ENCODE results near the gene TENM4. TPM values are rescaled to one million over a fixed set of nuclear protein-coding genes. Genes with fewer than 3 reads are reported as not detected.

TENM4 gene
- polyA plus RNA-seq, 3 donors, result 0.31 to 1.7 TPM; not detected in 1

DNA sequence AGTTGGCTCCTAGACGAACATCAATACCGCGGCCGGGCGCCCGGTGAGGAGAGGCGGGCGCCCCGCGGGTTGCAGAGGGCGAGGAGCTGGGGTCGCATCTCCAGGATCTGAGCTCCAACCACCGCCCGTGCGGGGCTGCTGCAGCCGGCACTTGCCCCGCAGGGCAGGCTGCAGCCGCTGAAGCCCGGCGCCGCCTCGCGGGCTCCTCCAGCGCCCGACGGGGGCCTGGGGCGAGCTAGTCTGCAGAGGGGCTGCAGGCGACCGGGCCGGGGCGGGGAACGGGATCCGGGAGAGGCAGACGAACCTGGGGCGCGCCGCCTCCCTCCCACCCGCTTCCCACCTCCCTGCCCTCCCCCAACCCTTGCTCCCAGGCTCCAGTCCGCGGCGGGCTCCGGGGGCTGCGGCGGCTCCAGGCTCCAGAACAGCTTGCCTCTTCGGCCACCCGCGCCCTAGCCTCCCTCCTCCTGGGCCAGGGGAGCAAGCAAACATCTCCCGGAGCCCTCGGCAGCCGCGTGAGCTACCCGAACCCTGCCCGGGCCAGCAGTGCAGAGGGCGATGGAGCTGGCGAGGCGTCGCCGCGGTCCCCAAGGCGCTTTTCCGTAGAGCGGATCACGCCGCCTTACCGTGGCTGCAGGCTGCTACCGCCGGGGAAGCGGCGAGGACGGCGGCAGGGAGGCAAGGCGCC is 802 bp downstream of the TENM4 start:
- Histone ChIP-seq H3K79me2 (ENCODE audit: insufficient read depth, low read length) (no peaks in the 10 kb centered on the region), H3K36me3 (replicated peaks in 1 of 2; ENCODE audit: control insufficient read depth in 1 of 2, insufficient read depth in 2 of 2, low read length in 2 of 2) (no peaks in the 10 kb centered on the region), H3K9ac (ENCODE audit: insufficient read depth, low read length, poor library complexity, severe bottlenecking) (peak overlapping the region; percentile 66), H3K27me3 (ENCODE audit: control insufficient read depth in 2 of 2, insufficient read depth in 2 of 2, low read length in 2 of 2) (peaks cover 69 to 93% of the 10 kb centered on the region in 2 donors), H3K9me3 (replicated peaks in 1 of 2; ENCODE audit: control insufficient read depth in 1 of 2, insufficient read depth in 1 of 2, low read length in 2 of 2) (peaks cover 4 to 49% of the 10 kb centered on the region in 2 donors), H3K27ac (ENCODE audit: low read depth in 1 of 2, low read length in 2 of 2) (peak overlapping the region in 1 of 2 donors; percentile 85), H3K4me3 (replicated peaks in 1 of 3; ENCODE audit: low read depth in 2 of 3, low read length in 3 of 3) (peak overlapping the region; percentile 35 to 75 (median 40)), H3K4me1 (ENCODE audit: control insufficient read depth in 1 of 2, insufficient read depth in 2 of 2, low read length in 2 of 2) (peaks cover 33 to 52% of the 10 kb centered on the region in 2 donors), H4K20me1 (ENCODE audit: insufficient read depth, low read length) (peaks cover 22% of the 10 kb centered on the region), H2AFZ (ENCODE audit: insufficient read depth, low read depth, low read length, poor library complexity, severe bottlenecking) (peak overlapping the region; percentile 74), H3K4me2 (replicated peaks; ENCODE audit: extremely low read depth, low read length, poor library complexity, severe bottlenecking) (peak overlapping the region; percentile 81)
- intact Hi-C loops (cut with micrococcal nuclease), result no loop called here
- 2% methylated on average over 72 of the region's 72 CpGs for WGBS (ENCODE audit: insufficient coverage)
- Mint-ChIP-seq H3K27ac (no peak overlapping the region), H3K27me3 (ENCODE audit: low read depth in 3 of 3) (peaks cover 71 to 95% (median 91%) of the 10 kb centered on the region in 3 donors), H3K4me1 (peaks cover 41% of the 10 kb centered on the region), H3K36me3 (peaks cover 10 to 11% of the 10 kb centered on the region in 2 donors), H3K9me3 (peaks cover 0 to 48% (median 38%) of the 10 kb centered on the region in 7 donors), H3K4me3 (peak overlapping the region; percentile 78 to 85)
- no peak for DNase-seq
- TF ChIP-seq CTCF (IDR thresholded peaks at IDR 0.05), result no peak

- intact Hi-C loops (cut with micrococcal nuclease), result no loop called here
- DNase-seq, result no peak
- peak overlapping the region; percentile 4 for H3K9ac ChIP-seq (ENCODE audit: insufficient read depth, low read length, poor library complexity, severe bottlenecking)
- H4K20me1 ChIP-seq (ENCODE audit: insufficient read depth, low read length), result peaks cover 22% of the 10 kb centered on the region
- Mint-ChIP-seq H3K9me3 (peaks cover 0 to 48% (median 38%) of the 10 kb centered on the region in 7 donors), H3K27me3 (ENCODE audit: low read depth in 3 of 3) (peaks cover 75 to 96% (median 90%) of the 10 kb centered on the region in 3 donors), H3K27ac (no peak overlapping the region), H3K36me3 (peaks cover 10 to 11% of the 10 kb centered on the region in 2 donors), H3K4me1 (peaks cover 41% of the 10 kb centered on the region), H3K4me3 (peak overlapping the region; percentile 78 to 85)
- H3K27me3 ChIP-seq (ENCODE audit: control insufficient read depth in 2 of 2, insufficient read depth in 2 of 2, low read length in 2 of 2), result peaks cover 70 to 94% of the 10 kb centered on the region in 2 donors
- H2AFZ ChIP-seq (ENCODE audit: insufficient read depth, low read depth, low read length, poor library complexity, severe bottlenecking), result peak overlapping the region; percentile 74
- peaks cover 4 to 49% of the 10 kb centered on the region in 2 donors for H3K9me3 ChIP-seq (replicated peaks in 1 of 2; ENCODE audit: control insufficient read depth in 1 of 2, insufficient read depth in 1 of 2, low read length in 2 of 2)
- WGBS (ENCODE audit: insufficient coverage), result 3% methylated on average over 8 of the region's 24 CpGs
- H3K4me2 ChIP-seq (replicated peaks; ENCODE audit: extremely low read depth, low read length, poor library complexity, severe bottlenecking), result peak overlapping the region; percentile 81
- peaks cover 33 to 52% of the 10 kb centered on the region in 2 donors for H3K4me1 ChIP-seq (ENCODE audit: control insufficient read depth in 1 of 2, insufficient read depth in 2 of 2, low read length in 2 of 2)
- TF ChIP-seq CTCF (IDR thresholded peaks at IDR 0.05), result no peak
- no peak overlapping the region for H3K27ac ChIP-seq (ENCODE audit: low read depth in 1 of 2, low read length in 2 of 2)
- H3K36me3 ChIP-seq (replicated peaks in 1 of 2; ENCODE audit: control insufficient read depth in 1 of 2, insufficient read depth in 2 of 2, low read length in 2 of 2), result no peaks in the 10 kb centered on the region
- H3K4me3 ChIP-seq (replicated peaks in 1 of 3; ENCODE audit: low read depth in 2 of 3, low read length in 3 of 3), result peak overlapping the region; percentile 27 to 75 (median 35)
- no peaks in the 10 kb centered on the region for H3K79me2 ChIP-seq (ENCODE audit: insufficient read depth, low read length)
These were observed 1.4 kb downstream of the TENM4 start for GRCh38 chr11:79439410-79439885.

All from CD14-positive monocyte (primary cell).